Hepatocyte (in vitro differentiated cells): ENCODE measurements around the gene THAP4.

Experiments used
- CTCF ChIP-seq: fragments of 200-600 bp; sonication (generic); IDR thresholded peaks from 2 replicates; pipeline ENCODE4 v1.5.1; 2016; ENCODE audit warnings: antibody characterized with exemption, mild to moderate bottlenecking; ENCODE audit not compliant: poor library complexity
- EZH2 ChIP-seq: fragments of 200-600 bp; sonication (generic); IDR thresholded peaks from 2 replicates; pipeline ENCODE4 v1.6.1; 2016; ENCODE audit warnings: antibody characterized with exemption, mild to moderate bottlenecking, borderline replicate concordance
- EZH2phosphoT487 ChIP-seq: fragments of 200-600 bp; sonication (generic); IDR thresholded peaks from one replicate; pipeline ENCODE4 v1.6.1; 2018; ENCODE audit warnings: antibody characterized with exemption, mild to moderate bottlenecking, low read depth, moderate library complexity; ENCODE audit not compliant: unreplicated experiment, severe bottlenecking

- TF ChIP-seq CTCF (no peak), EZH2phosphoT487 (no peak), EZH2 (no peak)
These were observed 20.5 kb downstream of the THAP4 start for GRCh38 chr2:241616168-241617125.
